ENCODE measurements around the gene EYA4.

EYA4 gene

DNA sequence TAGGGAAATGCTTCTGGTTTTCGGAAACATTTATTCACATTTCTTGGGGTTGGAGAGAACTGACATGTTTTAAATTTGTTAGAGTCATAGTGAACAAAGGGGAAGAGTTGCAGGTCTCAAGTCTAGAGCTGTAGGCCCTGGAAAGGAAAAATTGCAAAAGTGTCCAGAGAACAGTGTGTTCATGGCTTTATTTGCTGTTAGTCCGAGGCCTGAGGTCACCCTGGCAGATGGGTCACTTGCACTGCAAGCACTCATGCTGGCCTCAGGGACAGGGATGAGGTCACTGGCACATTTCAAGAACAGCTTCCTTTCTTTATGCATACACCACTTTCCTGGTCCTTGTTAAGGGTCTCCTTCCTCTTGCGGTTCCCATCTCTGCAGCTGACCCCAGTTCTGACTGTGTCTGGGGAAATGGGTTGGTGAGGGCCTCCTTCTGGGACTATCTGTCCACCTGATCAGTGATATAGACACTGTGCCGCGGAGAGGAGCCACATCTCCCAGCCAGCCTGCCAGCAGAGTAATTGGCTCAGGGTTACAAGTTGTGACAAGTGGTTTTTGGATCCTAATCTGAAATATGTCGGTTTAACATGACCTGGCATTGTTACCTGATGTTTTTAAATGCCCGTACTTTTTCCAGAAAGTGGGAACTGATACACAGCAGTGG, 194.0 kb downstream of the EYA4 start:
- H3K4me3 Mint-ChIP-seq = no peak overlapping the region
- TF ChIP-seq, protein P1, sequence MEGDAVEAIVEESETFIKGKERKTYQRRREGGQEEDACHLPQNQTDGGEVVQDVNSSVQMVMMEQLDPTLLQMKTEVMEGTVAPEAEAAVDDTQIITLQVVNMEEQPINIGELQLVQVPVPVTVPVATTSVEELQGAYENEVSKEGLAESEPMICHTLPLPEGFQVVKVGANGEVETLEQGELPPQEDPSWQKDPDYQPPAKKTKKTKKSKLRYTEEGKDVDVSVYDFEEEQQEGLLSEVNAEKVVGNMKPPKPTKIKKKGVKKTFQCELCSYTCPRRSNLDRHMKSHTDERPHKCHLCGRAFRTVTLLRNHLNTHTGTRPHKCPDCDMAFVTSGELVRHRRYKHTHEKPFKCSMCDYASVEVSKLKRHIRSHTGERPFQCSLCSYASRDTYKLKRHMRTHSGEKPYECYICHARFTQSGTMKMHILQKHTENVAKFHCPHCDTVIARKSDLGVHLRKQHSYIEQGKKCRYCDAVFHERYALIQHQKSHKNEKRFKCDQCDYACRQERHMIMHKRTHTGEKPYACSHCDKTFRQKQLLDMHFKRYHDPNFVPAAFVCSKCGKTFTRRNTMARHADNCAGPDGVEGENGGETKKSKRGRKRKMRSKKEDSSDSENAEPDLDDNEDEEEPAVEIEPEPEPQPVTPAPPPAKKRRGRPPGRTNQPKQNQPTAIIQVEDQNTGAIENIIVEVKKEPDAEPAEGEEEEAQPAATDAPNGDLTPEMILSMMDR (IDR thresholded peaks at IDR 0.05) = no peak
- H3K9me3 Mint-ChIP-seq = no peaks in the 10 kb centered on the region

DNA sequence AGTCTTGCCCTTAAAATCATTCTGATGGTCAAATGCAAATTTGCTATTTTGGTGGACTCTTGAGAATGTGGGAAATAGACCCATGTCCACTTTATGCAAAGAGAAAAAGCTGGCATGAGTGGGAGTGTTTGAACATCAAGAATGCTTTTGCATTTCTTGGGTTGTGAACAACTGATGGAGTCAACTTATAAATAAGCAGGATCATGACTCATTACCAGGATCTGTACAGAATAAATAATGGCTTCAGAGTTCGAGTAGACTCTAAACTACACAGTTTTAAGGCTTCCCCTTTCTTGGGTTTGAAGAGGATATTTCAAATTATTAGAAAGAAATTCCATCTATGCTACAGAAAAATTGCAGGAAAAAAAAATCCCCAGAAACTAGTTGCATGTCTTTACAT, 195.5 kb downstream of the EYA4 start:
- H3K4me1 Mint-ChIP-seq = peaks cover 37% of the 10 kb centered on the region
- H3K4me3 Mint-ChIP-seq = no peak overlapping the region
- H3K27me3 Mint-ChIP-seq (ENCODE audit: low read depth, poor library complexity) = peaks cover 9% of the 10 kb centered on the region
- TF ChIP-seq, protein P1 (IDR thresholded peaks at IDR 0.05) = no peak
- DNase-seq = no peak
- no peaks in the 10 kb centered on the region for H3K36me3 Mint-ChIP-seq (ENCODE audit: low read depth)
- no peak overlapping the region for H3K27ac Mint-ChIP-seq
- peaks cover 4% of the 10 kb centered on the region for H3K9me3 Mint-ChIP-seq

More for the DNA sequence above, 194.0 kb downstream of the EYA4 start:
- DNase-seq = no peak
- H3K4me1 Mint-ChIP-seq = peaks cover 48% of the 10 kb centered on the region
- peak overlapping the region; percentile 68 for H3K27ac Mint-ChIP-seq
- peaks cover 3% of the 10 kb centered on the region for H3K27me3 Mint-ChIP-seq (ENCODE audit: low read depth, poor library complexity)
- H3K36me3 Mint-ChIP-seq (ENCODE audit: low read depth) = no peaks in the 10 kb centered on the region

DNA sequence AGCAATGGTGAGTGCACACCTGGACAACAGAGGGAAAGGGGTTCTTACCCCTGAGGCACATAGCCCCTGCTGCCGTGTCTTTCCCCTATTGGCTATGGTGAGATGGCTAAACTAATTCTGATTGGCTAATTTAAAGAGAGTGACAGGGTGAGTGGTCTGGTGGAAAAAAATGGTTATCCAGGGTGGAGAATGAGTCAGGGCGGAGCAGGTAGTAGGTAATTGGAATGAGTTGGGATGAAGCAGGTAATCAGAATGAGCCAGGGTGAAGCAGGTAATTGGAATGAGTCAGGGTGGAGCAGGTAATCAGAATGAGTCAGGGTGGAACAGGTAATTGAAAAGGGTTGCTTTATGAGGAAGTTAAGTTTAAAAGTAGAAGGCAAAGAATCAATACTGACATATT, 200.3 kb downstream of the EYA4 start:
- H3K36me3 Mint-ChIP-seq (ENCODE audit: low read depth) = no peaks in the 10 kb centered on the region
- DNase-seq = no peak
- H3K9me3 Mint-ChIP-seq = peaks cover 4% of the 10 kb centered on the region
- H3K27ac Mint-ChIP-seq = no peak overlapping the region
- no peaks in the 10 kb centered on the region for H3K4me1 Mint-ChIP-seq
- H3K27me3 Mint-ChIP-seq (ENCODE audit: low read depth, poor library complexity) = peaks cover 14% of the 10 kb centered on the region
- TF ChIP-seq, protein P1 (IDR thresholded peaks at IDR 0.05) = no peak
- no peak overlapping the region for H3K4me3 Mint-ChIP-seq

DNA sequence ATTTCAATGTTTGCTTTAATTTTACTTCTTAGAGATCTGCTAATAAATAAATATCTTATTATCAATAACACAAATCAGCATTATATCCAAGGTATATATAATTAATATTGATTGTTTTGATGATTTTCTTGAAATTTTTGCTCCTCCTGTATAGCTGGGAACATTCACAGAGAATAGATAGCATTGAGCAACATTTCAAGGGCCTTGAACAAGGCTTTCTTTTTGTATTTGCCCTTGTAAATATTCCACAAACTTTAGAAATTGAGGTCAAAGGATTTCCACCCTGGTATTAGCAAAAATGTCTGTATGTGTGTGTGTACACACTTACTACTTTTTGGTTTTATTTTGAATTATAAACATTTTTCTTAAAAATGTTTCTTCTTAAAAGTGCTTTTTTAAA, 205.6 kb downstream of the EYA4 start:
- no peaks in the 10 kb centered on the region for H3K4me1 Mint-ChIP-seq

DNA sequence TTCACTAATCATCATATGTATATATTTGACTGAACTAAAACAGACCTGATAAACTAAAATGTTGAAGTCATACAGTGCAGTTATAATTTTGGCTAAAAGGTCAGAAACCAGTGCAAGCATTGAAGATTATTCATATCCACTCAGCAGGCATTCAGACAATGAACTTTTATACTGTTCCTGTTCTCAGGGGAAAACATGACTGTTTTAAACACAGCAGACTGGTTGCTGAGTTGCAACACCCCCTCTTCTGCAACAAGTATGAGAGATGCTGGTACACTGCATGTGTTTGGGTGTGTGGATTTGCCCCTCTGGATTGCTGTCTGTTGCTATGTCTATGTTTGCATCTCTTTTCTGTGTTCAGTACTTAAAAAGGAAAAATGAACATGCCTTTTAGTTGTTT, 206.8 kb downstream of the EYA4 start:
- Mint-ChIP-seq H3K27me3 (ENCODE audit: low read depth, poor library complexity) (peaks cover 4% of the 10 kb centered on the region), H3K4me1 (no peaks in the 10 kb centered on the region), H3K27ac (no peak overlapping the region), H3K36me3 (ENCODE audit: low read depth) (no peaks in the 10 kb centered on the region), H3K9me3 (no peaks in the 10 kb centered on the region), H3K4me3 (no peak overlapping the region)
- no peak for DNase-seq
- TF ChIP-seq, protein P1 (IDR thresholded peaks at IDR 0.05) = no peak

More for the DNA sequence above, 205.6 kb downstream of the EYA4 start:
- TF ChIP-seq, protein P1 (IDR thresholded peaks at IDR 0.05) = no peak
- peaks cover 4% of the 10 kb centered on the region for H3K27me3 Mint-ChIP-seq (ENCODE audit: low read depth, poor library complexity)
- no peak overlapping the region for H3K4me3 Mint-ChIP-seq
- H3K9me3 Mint-ChIP-seq = no peaks in the 10 kb centered on the region
- H3K27ac Mint-ChIP-seq = no peak overlapping the region
- no peaks in the 10 kb centered on the region for H3K36me3 Mint-ChIP-seq (ENCODE audit: low read depth)
- DNase-seq = no peak

DNA sequence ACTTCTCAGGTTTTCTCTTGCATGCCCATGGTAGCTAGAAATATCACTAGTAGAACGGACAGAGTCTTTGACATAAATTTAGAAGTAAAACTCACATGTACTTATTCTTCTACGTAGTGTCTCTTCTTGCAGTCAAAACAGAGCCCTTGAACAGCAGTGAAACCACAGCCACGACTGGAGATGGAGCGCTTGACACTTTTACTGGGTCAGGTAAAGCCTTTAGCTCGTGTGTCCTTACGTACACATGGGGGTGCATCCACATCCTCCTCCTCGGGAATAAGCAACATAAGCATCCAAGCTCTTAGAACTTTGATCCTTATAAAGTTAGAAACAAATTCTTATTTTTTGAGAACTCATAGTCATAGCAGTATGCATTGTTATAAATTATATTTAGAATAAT, 215.3 kb downstream of the EYA4 start:
- peak; percentile 3 for DNase-seq
- Mint-ChIP-seq H3K36me3 (ENCODE audit: low read depth) (no peaks in the 10 kb centered on the region), H3K27ac (peak overlapping the region; percentile 70), H3K4me1 (peaks cover 41% of the 10 kb centered on the region), H3K4me3 (peak overlapping the region; percentile 53), H3K9me3 (no peaks in the 10 kb centered on the region), H3K27me3 (ENCODE audit: low read depth, poor library complexity) (no peaks in the 10 kb centered on the region)
- TF ChIP-seq, protein P1 (IDR thresholded peaks at IDR 0.05) = no peak

Data from nephron progenitor cell (in vitro differentiated cells).